GM21737 (cell line): Measurements from ENCODE around the gene RPP40.
A peak's percentile ranks its signal among the peaks of the same experiment; 100 is the strongest.
"Not testable (repeated sequence)": the region's sequence is repeated elsewhere in the genome, so short reads cannot be mapped to it uniquely, and the experiment has no call there.

ENCODE experiments used
- ATAC-seq: cut with Tn5 transposase; IDR thresholded peaks from one replicate; pipeline ENCODE4 v1.9.1; 2021; ENCODE audit warnings: mild to moderate bottlenecking, moderate library complexity; ENCODE audit not compliant: unreplicated experiment

Gene RPP40, protein sequence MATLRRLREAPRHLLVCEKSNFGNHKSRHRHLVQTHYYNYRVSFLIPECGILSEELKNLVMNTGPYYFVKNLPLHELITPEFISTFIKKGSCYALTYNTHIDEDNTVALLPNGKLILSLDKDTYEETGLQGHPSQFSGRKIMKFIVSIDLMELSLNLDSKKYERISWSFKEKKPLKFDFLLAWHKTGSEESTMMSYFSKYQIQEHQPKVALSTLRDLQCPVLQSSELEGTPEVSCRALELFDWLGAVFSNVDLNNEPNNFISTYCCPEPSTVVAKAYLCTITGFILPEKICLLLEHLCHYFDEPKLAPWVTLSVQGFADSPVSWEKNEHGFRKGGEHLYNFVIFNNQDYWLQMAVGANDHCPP

DNA sequence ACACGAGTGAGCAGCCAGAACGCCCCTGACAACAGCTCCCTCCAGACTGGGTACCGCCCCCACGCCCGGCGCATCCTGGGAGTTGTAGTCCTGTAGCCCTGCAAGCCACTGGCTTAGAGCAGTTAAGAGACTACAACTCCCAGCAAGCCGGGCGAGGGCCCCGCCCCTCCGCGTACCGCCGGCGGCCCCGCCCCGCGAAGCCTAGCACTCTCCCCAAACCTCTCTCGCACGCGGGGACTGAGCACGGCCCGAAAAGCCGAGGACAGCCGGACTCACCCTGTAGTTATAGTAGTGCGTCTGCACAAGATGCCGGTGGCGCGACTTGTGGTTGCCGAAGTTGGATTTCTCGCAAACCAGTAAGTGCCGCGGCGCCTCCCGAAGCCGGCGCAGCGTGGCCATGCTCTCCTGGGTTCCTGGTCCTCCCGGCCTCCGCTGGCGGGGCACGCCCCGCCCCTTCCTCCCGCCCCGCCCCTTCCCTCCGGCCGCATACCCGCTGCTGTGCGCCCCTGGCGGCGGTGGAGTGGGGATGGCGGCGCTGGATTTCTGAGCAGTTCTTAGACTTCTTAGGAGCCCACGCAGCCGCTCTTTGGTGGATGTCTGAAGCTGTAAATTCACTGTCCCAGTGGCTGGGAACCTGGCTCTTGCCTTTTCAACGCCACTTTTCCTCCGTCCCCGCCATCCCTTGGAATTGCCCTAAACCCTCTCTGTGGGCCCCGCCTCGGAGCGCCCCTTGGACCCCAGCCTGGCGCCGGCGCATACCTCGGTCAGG lies at the start of gene RPP40:
Gene RPP40 (minus strand): TSS at position 434 of the 769 bp plus-strand sequence. CDS start 35 bp downstream, at position 399.
- peak; percentile 92 for ATAC-seq

DNA sequence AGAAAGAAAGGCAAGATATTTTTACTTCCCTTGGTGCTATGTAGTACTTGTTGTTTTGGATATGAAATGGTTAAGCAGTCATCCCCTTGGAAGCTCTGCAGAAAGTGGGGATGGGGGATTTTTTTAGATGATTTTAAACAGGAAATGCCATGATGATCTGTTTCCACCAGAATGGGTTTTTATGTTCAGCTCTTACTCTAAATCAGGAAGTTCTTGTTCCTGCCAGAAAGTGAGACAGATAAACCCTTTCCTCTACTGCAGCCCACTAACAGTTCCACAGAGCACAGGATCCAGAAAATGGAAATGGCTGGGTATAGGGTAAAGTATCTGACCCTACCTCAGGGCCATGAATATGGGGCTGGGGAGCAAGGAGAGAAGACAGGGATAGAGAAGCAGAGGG lies 49.2 kb upstream of the RPP40 start:
- ATAC-seq = no peak

GRCh38 chr6:5051394-5051793 lies 47.6 kb upstream of the RPP40 start:
- ATAC-seq = no peak

- ATAC-seq = no peak
Observed at GRCh38 chr6:5050009-5050408, 46.2 kb upstream of the RPP40 start.

GRCh38 chr6:5046430-5046829 lies 42.6 kb upstream of the RPP40 start:
- ATAC-seq = no peak

GRCh38 chr6:5045416-5045815 lies 41.6 kb upstream of the RPP40 start:
- no peak for ATAC-seq

DNA sequence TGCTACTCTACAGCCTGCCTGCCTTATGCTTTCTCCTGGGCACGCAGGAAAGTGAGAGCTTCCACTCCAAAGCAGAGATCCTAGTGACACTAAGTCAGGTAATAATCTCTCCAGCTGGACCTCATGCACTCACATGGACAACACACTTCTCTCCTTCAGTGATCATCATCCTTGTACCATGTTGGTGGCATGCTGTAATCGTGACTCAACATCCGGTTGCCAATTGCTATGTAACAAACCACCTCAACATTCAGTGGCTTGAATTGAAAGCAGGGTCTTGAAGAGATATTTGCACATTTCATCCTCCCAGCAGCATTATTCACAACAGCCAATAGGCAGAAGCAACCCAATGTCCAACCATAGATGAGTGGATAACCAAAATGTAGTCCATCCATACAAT lies 41.0 kb upstream of the RPP40 start:
- ATAC-seq = no peak

DNA sequence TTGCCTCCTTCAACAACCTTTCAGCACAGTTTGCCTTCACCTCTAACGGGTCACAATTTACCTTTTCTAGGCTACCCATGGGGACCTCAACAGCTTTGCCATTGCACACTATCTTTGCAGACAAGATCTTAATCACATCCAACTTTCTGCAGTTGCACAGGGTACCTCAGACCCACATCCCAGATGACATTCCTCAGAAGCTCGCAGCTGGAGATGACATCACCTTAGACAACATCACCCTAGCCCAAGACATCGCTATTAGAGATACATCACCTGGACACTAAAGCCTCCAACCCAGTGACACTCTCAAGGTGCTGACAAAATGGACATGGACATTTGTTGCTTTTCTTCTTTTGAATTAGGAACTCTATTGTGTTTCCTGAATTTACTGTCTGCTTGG lies 38.6 kb upstream of the RPP40 start:
- ATAC-seq = no peak

- ATAC-seq = no peak
Observed at GRCh38 chr6:5041955-5042354, 38.1 kb upstream of the RPP40 start.

DNA sequence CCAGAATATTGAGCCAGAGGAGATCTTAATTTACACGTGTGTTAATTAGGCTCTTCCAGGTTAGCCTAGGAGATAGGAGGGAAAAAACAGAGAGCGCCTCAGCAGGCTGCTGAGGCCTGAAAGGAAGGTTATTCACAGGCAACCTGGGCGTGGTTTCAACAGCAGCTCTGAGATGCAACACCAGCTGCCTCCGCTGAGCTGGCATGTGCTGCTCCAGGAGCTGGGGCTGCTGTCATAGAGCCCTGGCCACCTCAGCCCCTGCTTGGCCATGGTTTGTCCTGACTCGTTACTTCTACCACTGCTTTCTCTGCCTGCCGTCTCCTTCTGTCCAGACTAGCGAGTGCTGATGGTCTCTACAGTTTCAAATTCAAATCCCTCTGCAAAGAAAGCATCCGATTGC lies 32.4 kb upstream of the RPP40 start:
- ATAC-seq = no peak

GRCh38 chr6:5034736-5035135 lies 30.9 kb upstream of the RPP40 start:
- ATAC-seq = no peak

- no peak for ATAC-seq
Observed at GRCh38 chr6:5034328-5034727, 30.5 kb upstream of the RPP40 start.

GRCh38 chr6:5033214-5033904 lies 29.5 kb upstream of the RPP40 start:
- not testable (repeated sequence) for ATAC-seq

GRCh38 chr6:5032706-5033105 lies 28.9 kb upstream of the RPP40 start:
- ATAC-seq = not testable (repeated sequence)

GRCh38 chr6:5031150-5031549 lies 27.3 kb upstream of the RPP40 start:
- ATAC-seq = no peak

GRCh38 chr6:5030596-5031136 lies 26.8 kb upstream of the RPP40 start:
- peak; percentile 80 for ATAC-seq

- ATAC-seq = no peak
Observed at GRCh38 chr6:5029609-5030008, 25.8 kb upstream of the RPP40 start.

DNA sequence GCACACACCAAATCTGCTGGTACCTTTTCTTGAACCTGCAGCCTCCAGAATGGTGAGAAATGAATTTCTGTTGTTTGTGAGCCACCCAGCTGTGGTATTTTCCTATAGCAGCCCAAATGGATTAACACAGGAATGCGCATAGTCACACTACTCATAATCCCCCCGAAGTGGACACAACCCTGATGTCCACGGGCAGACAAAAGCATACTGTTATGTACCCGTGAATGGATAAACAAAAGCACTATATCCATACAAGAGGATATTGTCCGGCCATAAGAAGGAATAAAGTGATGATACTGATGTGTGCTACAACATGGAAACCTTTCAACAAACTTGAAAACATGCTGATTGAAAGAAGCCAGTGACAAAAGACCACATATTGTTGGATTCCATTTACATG lies 25.1 kb upstream of the RPP40 start:
- ATAC-seq = no peak

DNA sequence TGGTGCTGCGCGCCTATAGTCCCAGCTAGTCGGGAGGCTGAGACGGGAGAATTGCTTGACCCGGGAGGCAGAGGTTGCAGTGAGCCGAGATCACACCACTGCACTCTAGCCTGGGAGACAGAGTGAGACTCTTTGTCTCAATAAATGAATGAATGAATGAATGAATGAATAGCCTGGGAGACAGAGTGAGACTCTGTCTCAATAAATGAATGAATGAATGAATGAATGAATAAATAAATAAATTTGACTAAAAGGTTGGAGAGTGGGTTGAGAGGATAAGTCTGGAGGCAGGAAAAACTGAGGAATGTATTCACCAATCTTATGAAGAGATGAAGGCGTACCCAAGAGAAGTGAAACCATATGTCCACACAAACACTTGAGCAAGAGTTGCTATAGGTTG lies 24.5 kb upstream of the RPP40 start:
- no peak for ATAC-seq

GRCh38 chr6:5025911-5026819 lies 22.3 kb upstream of the RPP40 start:
- no peak for ATAC-seq
